ENCODE data around the gene RND1.

GRCh38 chr12:48828293-48828692 lies 37.4 kb downstream of the RND1 start:
- no peak for TF ChIP-seq POLR2A (IDR thresholded peaks at IDR 0.05)
- TF ChIP-seq, protein P1, sequence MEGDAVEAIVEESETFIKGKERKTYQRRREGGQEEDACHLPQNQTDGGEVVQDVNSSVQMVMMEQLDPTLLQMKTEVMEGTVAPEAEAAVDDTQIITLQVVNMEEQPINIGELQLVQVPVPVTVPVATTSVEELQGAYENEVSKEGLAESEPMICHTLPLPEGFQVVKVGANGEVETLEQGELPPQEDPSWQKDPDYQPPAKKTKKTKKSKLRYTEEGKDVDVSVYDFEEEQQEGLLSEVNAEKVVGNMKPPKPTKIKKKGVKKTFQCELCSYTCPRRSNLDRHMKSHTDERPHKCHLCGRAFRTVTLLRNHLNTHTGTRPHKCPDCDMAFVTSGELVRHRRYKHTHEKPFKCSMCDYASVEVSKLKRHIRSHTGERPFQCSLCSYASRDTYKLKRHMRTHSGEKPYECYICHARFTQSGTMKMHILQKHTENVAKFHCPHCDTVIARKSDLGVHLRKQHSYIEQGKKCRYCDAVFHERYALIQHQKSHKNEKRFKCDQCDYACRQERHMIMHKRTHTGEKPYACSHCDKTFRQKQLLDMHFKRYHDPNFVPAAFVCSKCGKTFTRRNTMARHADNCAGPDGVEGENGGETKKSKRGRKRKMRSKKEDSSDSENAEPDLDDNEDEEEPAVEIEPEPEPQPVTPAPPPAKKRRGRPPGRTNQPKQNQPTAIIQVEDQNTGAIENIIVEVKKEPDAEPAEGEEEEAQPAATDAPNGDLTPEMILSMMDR (IDR thresholded peaks at IDR 0.05): no peak

Measured in thyroid gland (tissue), 4 donors.